ENCODE data around the gene ZDHHC4.

- no peak for TF ChIP-seq CTCF (IDR thresholded peaks at IDR 0.05; ENCODE audit: low read depth, low read length, poor library complexity, severe bottlenecking)
- no peak for TF ChIP-seq EZH2phosphoT487 (IDR thresholded peaks at IDR 0.05; ENCODE audit: borderline replicate concordance, low read length)
Measured at GRCh38 chr7:6565655-6566054, 11.6 kb upstream of the ZDHHC4 start.

All from DOHH2 (cell line).